ENCODE data around the gene KCTD17.

KCTD17 gene

DNA sequence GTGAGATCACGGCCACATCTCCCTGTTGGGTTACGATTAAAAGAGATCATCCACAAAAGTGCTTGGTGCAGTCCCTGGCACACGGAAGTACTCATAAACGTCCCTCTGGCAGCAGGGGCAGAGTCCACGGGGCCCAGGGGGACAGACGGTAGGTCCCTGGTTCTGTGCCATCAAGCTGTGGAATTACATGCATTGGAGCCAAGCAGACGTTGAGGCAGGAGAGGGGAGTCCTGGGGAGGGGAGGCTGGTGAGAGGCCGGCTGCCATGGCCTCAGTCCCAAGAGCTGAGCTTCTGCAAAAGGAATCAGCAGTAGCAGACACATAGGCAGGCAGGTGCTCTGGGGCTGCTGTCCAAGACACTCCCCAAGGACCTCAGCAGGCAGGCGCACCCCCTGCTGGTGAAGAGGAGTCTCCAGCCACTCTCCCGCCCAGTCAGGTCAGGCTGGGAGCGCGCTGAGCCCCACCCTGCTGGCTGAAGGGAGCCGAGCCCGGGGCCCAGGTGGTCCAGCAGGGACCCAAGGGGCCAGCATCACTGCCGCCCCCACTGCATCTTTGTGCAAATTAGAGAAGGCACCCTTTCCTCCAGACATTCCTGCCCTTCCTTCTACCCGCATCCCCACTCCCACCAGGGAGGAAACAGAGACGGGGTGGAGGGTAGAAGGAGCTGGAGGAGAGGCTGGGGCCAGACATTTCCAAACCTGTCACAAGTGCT lies 7.6 kb upstream of the KCTD17 start:
- Mint-ChIP-seq H3K4me3 (no peak overlapping the region), H3K4me1 (peaks cover 2% of the 10 kb centered on the region), H3K27me3 (peaks cover 6% of the 10 kb centered on the region), H3K9me3 (no peaks in the 10 kb centered on the region), H3K36me3 (no peaks in the 10 kb centered on the region), H3K27ac (no peak overlapping the region)
- ATAC-seq (ENCODE audit: low read depth) (peak; percentile 94), DNase-seq (ENCODE audit: low spot score in 2 of 2) (peak; percentile 44 to 56)

DNA sequence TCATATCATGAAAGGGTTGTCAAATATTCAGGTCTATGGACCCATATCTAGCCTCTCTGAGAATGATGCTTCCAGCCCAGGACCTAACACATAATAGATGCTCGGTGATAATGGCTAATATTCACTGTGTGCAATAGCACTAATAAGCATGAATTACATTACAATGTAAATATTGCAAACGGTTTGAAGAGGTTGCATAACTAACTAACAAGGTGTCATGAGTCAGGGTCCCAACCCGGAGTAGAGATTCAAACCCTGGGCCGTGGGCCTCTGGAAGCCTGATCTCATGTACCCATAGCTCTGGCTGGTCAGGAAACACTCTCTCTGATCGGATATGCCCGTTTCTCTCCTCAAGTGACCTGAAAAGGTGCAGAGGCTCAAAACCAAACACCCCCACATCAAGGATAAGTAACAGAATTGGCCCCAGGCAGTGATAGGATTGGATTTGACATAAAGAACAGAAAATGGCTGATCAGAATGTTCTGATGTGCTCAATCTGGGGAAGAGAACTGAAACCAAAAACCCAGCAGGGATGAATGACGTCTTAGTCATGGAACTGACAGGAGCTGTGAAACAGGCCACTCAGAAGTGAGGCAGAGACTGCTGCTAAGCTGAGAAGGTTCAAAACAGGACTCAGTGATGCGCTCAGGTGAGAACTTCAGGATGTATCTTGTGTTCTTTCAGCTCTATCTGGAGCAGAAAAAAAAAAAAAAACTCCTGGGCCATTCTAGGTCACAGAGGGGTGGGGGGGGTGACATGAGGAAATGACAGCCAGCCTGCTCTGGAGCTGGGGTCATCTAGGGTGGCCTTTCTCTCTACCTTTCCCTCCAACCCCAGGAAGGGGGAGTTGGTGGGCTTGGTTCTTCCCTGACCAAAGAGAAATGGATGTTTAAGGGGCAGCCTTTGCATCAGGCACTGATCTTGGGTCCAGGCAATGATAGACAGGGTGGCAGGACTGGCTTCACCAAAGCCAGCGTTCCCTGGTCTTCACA lies 6.6 kb upstream of the KCTD17 start:
- Mint-ChIP-seq H3K9me3 (no peaks in the 10 kb centered on the region), H3K4me1 (peaks cover 2% of the 10 kb centered on the region), H3K27ac (no peak overlapping the region), H3K36me3 (no peaks in the 10 kb centered on the region), H3K4me3 (no peak overlapping the region), H3K27me3 (peaks cover 6% of the 10 kb centered on the region)
- ATAC-seq (ENCODE audit: low read depth), result peak; percentile 59
- no peak for DNase-seq (ENCODE audit: low spot score in 2 of 2)

- no peak overlapping the region for H3K4me3 Mint-ChIP-seq
- H3K9me3 Mint-ChIP-seq, result no peaks in the 10 kb centered on the region
- H3K27me3 Mint-ChIP-seq, result peaks cover 3% of the 10 kb centered on the region
- DNase-seq (ENCODE audit: low spot score in 2 of 2) (no peak), ATAC-seq (ENCODE audit: low read depth) (no peak)
- peaks cover 2% of the 10 kb centered on the region for H3K4me1 Mint-ChIP-seq
- no peaks in the 10 kb centered on the region for H3K36me3 Mint-ChIP-seq
- H3K27ac Mint-ChIP-seq, result no peak overlapping the region
Observed at GRCh38 chr22:37045958-37046357, 5.6 kb upstream of the KCTD17 start.

GRCh38 chr22:37046589-37046988 lies 5.0 kb upstream of the KCTD17 start:
- no peak for ATAC-seq (ENCODE audit: low read depth)
- H3K4me1 Mint-ChIP-seq, result peaks cover 2% of the 10 kb centered on the region
- peaks cover under 1% of the 10 kb centered on the region for H3K27me3 Mint-ChIP-seq
- no peaks in the 10 kb centered on the region for H3K9me3 Mint-ChIP-seq
- no peak overlapping the region for H3K4me3 Mint-ChIP-seq
- no peak for DNase-seq (ENCODE audit: low spot score in 2 of 2)
- no peaks in the 10 kb centered on the region for H3K36me3 Mint-ChIP-seq
- no peak overlapping the region for H3K27ac Mint-ChIP-seq

GRCh38 chr22:37047006-37047405 lies 4.5 kb upstream of the KCTD17 start:
- DNase-seq (ENCODE audit: low spot score in 2 of 2), result no peak
- Mint-ChIP-seq H3K36me3 (no peaks in the 10 kb centered on the region), H3K4me3 (no peak overlapping the region), H3K4me1 (peaks cover 2% of the 10 kb centered on the region), H3K9me3 (no peaks in the 10 kb centered on the region), H3K27me3 (no peaks in the 10 kb centered on the region), H3K27ac (no peak overlapping the region)
- no peak for ATAC-seq (ENCODE audit: low read depth)

GRCh38 chr22:37048133-37048532 lies 3.4 kb upstream of the KCTD17 start:
- ATAC-seq (ENCODE audit: low read depth) (no peak), DNase-seq (ENCODE audit: low spot score in 2 of 2) (no peak)
- Mint-ChIP-seq H3K4me3 (no peak overlapping the region), H3K27me3 (no peaks in the 10 kb centered on the region), H3K27ac (no peak overlapping the region), H3K9me3 (no peaks in the 10 kb centered on the region), H3K4me1 (peaks cover 5% of the 10 kb centered on the region), H3K36me3 (no peaks in the 10 kb centered on the region)

DNA sequence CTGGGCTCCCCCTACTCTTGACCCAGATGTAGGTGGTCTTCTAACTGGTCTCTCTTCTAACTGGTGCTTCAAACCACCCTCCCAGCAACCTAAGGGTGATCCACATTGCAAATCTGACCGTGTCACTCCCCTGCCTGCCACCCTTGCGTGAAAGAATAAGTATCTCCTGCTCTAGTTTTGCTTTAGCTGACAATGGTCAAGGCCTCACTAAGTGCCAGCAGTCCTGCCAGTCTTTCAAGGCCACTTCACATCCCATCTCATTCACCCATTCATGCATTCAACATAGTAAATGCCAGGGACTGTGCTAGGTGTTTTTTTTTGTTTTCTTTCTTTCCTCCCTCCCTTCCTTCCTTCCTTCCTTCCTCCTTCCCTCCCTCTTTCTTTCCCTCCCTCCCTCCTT lies 2.3 kb upstream of the KCTD17 start:
- H3K9me3 Mint-ChIP-seq, result no peaks in the 10 kb centered on the region
- H3K36me3 Mint-ChIP-seq, result peaks cover 2% of the 10 kb centered on the region
- no peaks in the 10 kb centered on the region for H3K27me3 Mint-ChIP-seq
- ATAC-seq (ENCODE audit: low read depth), result no peak
- DNase-seq (ENCODE audit: low spot score in 2 of 2), result no peak
- peaks cover 6% of the 10 kb centered on the region for H3K4me1 Mint-ChIP-seq
- no peak overlapping the region for H3K27ac Mint-ChIP-seq
- H3K4me3 Mint-ChIP-seq, result no peak overlapping the region

GRCh38 chr22:37050913-37051312 lies 629 bp upstream of the KCTD17 start:
- Mint-ChIP-seq H3K4me3 (no peak overlapping the region), H3K36me3 (peaks cover 3% of the 10 kb centered on the region), H3K27me3 (no peaks in the 10 kb centered on the region), H3K27ac (no peak overlapping the region), H3K4me1 (peaks cover 6% of the 10 kb centered on the region), H3K9me3 (no peaks in the 10 kb centered on the region)
- ATAC-seq (ENCODE audit: low read depth), result no peak
- no peak for DNase-seq (ENCODE audit: low spot score in 2 of 2)

DNA sequence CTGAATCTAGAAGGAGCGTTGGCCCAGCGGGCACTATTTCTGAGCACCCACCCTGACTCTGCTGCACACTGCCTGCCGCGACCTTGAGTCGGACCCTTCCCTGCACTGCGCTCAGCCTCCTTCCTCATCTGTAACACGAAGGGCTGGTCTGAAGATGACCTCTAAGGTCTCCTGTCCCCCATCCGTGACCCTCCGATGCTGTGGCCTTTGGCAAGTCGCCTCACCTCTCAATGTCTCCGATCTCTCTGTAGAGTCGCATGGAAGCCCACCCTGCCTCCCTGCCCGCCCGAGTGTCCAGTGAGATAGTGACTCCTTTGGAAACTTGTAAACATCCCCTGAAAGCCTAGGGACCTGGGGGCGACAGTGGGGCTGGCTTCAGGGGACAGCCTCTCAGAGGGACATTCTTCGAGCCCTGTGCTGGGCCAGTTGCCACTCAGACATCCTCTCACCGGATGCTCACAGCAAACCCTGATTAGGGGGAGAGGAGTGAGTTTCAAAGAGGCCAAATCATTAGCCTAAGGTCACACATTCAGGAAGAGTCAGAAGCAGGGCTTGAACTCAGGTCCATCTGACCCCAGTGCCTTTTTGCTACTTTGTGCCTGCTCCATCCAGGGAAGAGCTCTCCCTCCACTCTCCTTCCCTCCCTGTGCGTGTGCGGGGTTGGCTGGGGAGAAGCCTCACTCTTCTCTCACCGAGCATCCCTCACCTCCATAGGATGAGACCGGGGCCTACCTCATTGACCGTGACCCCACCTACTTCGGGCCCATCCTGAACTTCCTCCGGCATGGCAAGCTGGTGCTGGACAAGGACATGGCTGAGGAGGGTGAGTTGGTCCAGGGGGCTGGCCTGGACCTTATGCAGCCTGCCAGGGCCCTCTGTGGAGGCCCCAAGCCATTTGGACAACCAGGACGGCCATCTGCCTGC lies 1.1 kb downstream of the KCTD17 start:
- peaks cover 8% of the 10 kb centered on the region for H3K36me3 Mint-ChIP-seq
- peaks cover 6% of the 10 kb centered on the region for H3K4me1 Mint-ChIP-seq
- DNase-seq (ENCODE audit: low spot score in 2 of 2), result no peak
- no peaks in the 10 kb centered on the region for H3K9me3 Mint-ChIP-seq
- H3K27ac Mint-ChIP-seq, result peak overlapping the region; percentile 53
- H3K4me3 Mint-ChIP-seq, result peak overlapping the region; percentile 84
- ATAC-seq (ENCODE audit: low read depth), result no peak
- no peaks in the 10 kb centered on the region for H3K27me3 Mint-ChIP-seq

- DNase-seq (ENCODE audit: low spot score in 2 of 2) (no peak), ATAC-seq (ENCODE audit: low read depth) (no peak)
- Mint-ChIP-seq H3K36me3 (peaks cover 8% of the 10 kb centered on the region), H3K4me3 (peak overlapping the region; percentile 54), H3K4me1 (peaks cover 6% of the 10 kb centered on the region), H3K9me3 (no peaks in the 10 kb centered on the region), H3K27ac (peak overlapping the region; percentile 53), H3K27me3 (no peaks in the 10 kb centered on the region)
Observed at GRCh38 chr22:37053310-37054055, 1.9 kb downstream of the KCTD17 start.

GRCh38 chr22:37054056-37054395 lies 2.5 kb downstream of the KCTD17 start:
- H3K36me3 Mint-ChIP-seq, result peaks cover 8% of the 10 kb centered on the region
- H3K27me3 Mint-ChIP-seq, result no peaks in the 10 kb centered on the region
- H3K9me3 Mint-ChIP-seq, result no peaks in the 10 kb centered on the region
- ATAC-seq (ENCODE audit: low read depth) (no peak), DNase-seq (ENCODE audit: low spot score in 2 of 2) (no peak)
- peaks cover 6% of the 10 kb centered on the region for H3K4me1 Mint-ChIP-seq
- H3K4me3 Mint-ChIP-seq, result peak overlapping the region; percentile 30
- no peak overlapping the region for H3K27ac Mint-ChIP-seq

DNA sequence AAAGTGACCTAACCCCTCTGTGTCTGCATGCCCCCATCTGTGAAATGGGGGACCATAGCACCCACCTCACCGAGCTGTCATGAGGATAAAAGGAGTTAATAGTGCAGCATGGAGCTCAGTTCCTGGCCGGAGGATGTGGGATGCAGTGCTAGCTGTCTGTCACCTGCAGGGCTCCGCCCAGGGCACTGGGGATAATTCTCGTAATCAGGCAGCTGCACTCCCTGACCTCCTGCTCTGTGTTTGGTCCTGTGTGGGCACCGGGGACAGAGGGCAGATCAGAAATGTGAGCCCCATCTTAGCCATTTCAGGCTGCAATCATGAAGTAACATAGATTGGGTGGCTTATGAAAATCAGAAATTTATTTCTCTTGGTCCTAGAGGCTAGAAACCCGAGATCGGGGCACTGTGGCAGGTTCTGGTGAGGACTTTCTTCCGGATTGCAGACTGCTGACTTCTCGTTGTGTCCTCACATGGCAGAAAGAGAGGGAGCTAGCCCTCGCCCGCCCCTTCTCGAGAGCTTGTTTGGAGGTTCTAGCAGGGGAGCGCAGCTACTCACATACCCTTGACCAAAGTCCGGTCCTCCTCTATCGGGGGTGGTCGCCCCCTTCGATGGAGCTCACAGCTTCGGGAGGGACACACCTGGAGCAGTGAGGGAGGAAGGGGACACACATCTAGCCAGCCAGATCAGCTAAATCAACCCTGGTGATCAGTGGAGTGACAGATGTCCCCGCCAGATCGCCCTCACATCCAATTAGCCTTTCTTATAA lies 3.2 kb downstream of the KCTD17 start:
- H3K36me3 Mint-ChIP-seq, result peaks cover 8% of the 10 kb centered on the region
- no peak for DNase-seq (ENCODE audit: low spot score in 2 of 2)
- no peaks in the 10 kb centered on the region for H3K27me3 Mint-ChIP-seq
- no peak overlapping the region for H3K27ac Mint-ChIP-seq
- no peak overlapping the region for H3K4me3 Mint-ChIP-seq
- ATAC-seq (ENCODE audit: low read depth), result no peak
- H3K9me3 Mint-ChIP-seq, result no peaks in the 10 kb centered on the region
- H3K4me1 Mint-ChIP-seq, result peaks cover 6% of the 10 kb centered on the region

DNA sequence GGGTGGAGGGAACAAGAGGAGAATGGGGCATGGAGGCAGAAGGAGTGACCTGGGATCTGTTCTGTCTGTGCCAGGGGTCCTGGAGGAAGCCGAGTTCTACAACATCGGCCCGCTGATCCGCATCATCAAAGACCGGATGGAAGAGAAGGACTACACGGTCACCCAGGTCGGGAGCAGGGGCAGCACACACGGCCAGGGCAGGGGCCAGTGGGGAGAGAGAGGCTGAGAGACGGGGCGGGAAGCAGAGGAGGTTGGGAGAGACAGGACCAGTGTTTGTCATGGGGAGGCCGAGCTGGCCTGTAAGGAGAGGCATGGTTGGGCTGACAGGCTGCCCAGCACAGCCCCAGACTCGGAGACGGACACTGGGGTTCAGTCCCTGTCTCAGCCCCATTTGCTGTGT lies 4.7 kb downstream of the KCTD17 start:
- DNase-seq (ENCODE audit: low spot score in 2 of 2) (no peak), ATAC-seq (ENCODE audit: low read depth) (no peak)
- peaks cover 6% of the 10 kb centered on the region for H3K4me1 Mint-ChIP-seq
- no peaks in the 10 kb centered on the region for H3K27me3 Mint-ChIP-seq
- H3K36me3 Mint-ChIP-seq, result peaks cover 14% of the 10 kb centered on the region
- no peaks in the 10 kb centered on the region for H3K9me3 Mint-ChIP-seq
- no peak overlapping the region for H3K27ac Mint-ChIP-seq
- H3K4me3 Mint-ChIP-seq, result no peak overlapping the region
